Cardiac fibroblast (primary cell): Measurements from ENCODE around the gene SNAP29.
A peak's percentile ranks its signal among the peaks of the same experiment; 100 is the strongest.
"Not testable (repeated sequence)": the region's sequence is repeated elsewhere in the genome, so short reads cannot be mapped to it uniquely, and the experiment has no call there.

Experiments
- DNase-seq, 2 donors: peaks; one replicate each; pipeline versions ENCODE4 v3.0.0 to v3.0.0-alpha.2; 2010; ENCODE audit warnings: low read depth in 2 of 2
- H3K4me3 ChIP-seq, 2 donors: replicated peaks in 1 of 2; 1 replicate in 1 of 2; 2 replicates in 1 of 2; pipeline ENCODE4 v1.5.1; 2011; ENCODE audit warnings: low read depth in 2 of 2, low read length in 2 of 2, mild to moderate bottlenecking in 2 of 2, moderate library complexity in 1 of 2
- TF ChIP-seq, protein P1 (sequence below): IDR thresholded peaks from one replicate; pipeline ENCODE4 v1.5.1; 2011; ENCODE audit warnings: low read depth, mild to moderate bottlenecking, low read length, inconsistent platforms

The SNAP29 gene

DNA sequence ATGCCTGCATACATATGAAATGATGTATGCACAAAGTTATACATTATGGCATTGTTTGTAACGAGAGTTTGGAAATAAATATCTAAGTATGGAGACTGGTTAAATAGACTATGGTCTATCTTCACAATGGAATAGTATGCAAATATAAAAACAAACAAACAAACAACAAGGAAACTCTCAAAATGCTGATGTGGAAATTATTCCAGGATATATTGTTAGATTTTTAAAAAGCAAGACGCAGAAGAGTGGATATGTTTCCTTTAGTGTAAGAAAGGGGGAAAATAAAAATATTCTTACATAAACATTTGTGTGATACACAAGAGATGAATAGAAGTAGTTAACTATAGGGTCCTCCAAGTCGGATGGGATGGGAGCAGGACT is 47.6 kb downstream of the SNAP29 start:
- DNase-seq, result no peak
- no peak overlapping the region for H3K4me3 ChIP-seq
- TF ChIP-seq, protein P1, sequence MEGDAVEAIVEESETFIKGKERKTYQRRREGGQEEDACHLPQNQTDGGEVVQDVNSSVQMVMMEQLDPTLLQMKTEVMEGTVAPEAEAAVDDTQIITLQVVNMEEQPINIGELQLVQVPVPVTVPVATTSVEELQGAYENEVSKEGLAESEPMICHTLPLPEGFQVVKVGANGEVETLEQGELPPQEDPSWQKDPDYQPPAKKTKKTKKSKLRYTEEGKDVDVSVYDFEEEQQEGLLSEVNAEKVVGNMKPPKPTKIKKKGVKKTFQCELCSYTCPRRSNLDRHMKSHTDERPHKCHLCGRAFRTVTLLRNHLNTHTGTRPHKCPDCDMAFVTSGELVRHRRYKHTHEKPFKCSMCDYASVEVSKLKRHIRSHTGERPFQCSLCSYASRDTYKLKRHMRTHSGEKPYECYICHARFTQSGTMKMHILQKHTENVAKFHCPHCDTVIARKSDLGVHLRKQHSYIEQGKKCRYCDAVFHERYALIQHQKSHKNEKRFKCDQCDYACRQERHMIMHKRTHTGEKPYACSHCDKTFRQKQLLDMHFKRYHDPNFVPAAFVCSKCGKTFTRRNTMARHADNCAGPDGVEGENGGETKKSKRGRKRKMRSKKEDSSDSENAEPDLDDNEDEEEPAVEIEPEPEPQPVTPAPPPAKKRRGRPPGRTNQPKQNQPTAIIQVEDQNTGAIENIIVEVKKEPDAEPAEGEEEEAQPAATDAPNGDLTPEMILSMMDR, result no peak

GRCh38 chr22:20908717-20909116 is 49.9 kb downstream of the SNAP29 start:
- H3K4me3 ChIP-seq, result not testable (repeated sequence)

DNA sequence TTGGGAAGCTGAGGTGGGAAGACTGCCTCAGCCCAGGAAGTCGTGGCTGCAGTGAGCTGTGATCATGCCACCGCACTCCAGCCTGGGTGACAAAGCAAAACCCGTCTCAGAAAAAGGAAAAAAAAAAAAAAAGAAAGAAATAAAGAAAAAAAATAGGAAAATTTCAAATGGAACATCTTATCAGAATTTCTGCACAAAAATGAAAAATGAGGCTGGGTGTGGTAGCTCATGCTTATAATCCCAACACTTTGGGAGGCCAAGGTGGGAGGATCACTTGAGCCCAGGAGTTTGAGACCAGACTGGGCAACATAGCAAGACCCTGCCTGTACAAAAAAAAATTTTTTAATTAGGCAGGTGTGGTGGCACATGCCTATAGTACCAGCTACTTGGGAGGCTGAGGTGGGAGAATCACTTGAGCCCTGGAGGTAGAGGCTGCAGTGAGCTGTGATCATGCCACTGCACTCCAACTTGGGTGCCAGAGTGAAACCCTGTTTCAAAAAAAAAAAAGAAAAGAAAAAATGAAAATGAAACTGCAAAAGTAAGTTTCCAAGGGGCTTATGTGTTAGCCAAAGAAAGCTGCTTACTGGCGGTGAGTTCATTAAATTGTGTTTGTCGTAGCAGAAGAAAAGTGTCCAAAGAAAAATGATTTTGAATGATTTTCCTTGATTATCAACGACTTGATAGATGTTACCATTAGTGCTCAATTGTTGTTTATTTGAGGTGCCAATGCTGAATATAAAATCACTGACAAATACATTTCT is 50.9 kb downstream of the SNAP29 start:
- TF ChIP-seq, protein P1, result no peak
- DNase-seq, result no peak

More at GRCh38 chr22:20908717-20909116, 49.9 kb downstream of the SNAP29 start:
- DNase-seq, result not testable (repeated sequence)

GRCh38 chr22:20912494-20912893 is 53.7 kb downstream of the SNAP29 start:
- TF ChIP-seq, protein P1, result no peak
- no peak for DNase-seq
- H3K4me3 ChIP-seq, result no peak overlapping the region

More for the DNA sequence above, 50.9 kb downstream of the SNAP29 start:
- no peak overlapping the region for H3K4me3 ChIP-seq

GRCh38 chr22:20916916-20917810 is 58.4 kb downstream of the SNAP29 start, which contains the start of gene CRKL:
Gene CRKL, plus strand, starts transcription at chr22:20917407. Its CDS starts 528 bp downstream, at chr22:20917935.
- peak within 1 kb of the TSS; percentile 97 to 99 for H3K4me3 ChIP-seq
- TF ChIP-seq, protein P1, result peak; percentile 86
- DNase-seq, result peak; percentile 97 to 98

DNA sequence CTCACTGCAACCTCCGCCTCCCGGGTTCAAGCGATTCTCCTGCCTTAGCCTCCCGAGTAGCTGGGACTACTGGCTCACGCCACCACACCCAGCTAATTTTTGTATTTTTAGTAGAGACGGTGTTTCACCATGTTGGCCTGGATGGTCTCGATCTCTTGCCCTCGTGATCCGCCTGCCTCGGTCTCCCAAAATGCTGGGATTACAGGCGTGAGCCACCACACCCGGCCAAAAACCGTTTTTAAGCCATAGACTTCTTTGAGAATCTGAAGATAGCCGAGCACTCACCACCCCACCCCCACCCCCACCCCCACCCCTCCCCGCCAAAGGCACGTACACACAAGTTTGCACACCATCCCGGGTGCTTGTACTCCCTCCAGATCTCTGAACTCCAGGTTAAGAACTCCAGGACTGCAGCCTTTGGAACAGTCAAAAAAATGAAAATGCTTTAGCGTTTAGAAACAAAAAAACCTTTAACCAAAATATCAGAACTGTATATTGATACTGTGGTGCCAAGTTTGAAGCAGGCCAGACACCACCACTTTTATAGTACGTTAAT is 59.9 kb downstream of the SNAP29 start:
- TF ChIP-seq, protein P1, result no peak
- no peak for DNase-seq
- peak overlapping the region; percentile 97 to 99 for H3K4me3 ChIP-seq

DNA sequence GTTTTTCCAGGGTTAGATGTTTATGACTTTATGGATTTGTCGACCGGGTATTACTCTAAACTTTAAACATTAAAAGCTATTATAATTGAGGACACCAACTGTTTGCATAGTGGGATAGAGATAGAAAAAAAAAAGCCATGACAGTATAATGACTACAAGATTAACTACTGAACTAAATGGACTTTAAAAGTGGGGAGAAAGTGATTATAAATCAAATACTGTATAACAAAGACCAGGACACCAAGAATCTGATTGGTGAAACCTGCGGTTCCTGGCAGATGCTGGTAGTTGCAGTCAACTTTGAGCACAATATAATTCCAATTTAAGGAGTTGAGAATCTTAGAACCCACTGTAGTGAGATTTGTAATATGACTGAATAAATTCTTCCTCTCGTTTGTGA is 60.9 kb downstream of the SNAP29 start:
- peak overlapping the region; percentile 97 to 99 for H3K4me3 ChIP-seq
- DNase-seq, result peak in 1 of 2 donors; percentile 13
- TF ChIP-seq, protein P1, result no peak
